AG09309 (cell line): Measurements from ENCODE around the gene MGAT3.

Experiments used
- DNase-seq: peaks from one replicate; pipeline ENCODE4 v3.0.0-alpha.2; 2010; ENCODE audit warnings: low read depth
- H3K4me3 ChIP-seq: 2 replicates; pipeline ENCODE4 v1.5.1; 2011; ENCODE audit warnings: mild to moderate bottlenecking, low read depth, low read length, moderate library complexity; ENCODE audit not compliant: control insufficient read depth
- CTCF ChIP-seq: IDR thresholded peaks from 2 replicates; pipeline ENCODE4 v1.5.1; 2011; ENCODE audit warnings: mild to moderate bottlenecking, low read depth, low read length, inconsistent platforms; ENCODE audit not compliant: insufficient read depth, control insufficient read depth; ENCODE audit errors: missing control alignments

Gene MGAT3

GRCh38 chr22:39514373-39514973 lies 57.7 kb downstream of the MGAT3 start:
- peak; percentile 84 for TF ChIP-seq CTCF
- DNase-seq: no peak
- no peak overlapping the region for H3K4me3 ChIP-seq

- no peak overlapping the region for H3K4me3 ChIP-seq
- no peak for DNase-seq
- no peak for TF ChIP-seq CTCF
Observed at GRCh38 chr22:39515266-39516050, 58.6 kb downstream of the MGAT3 start.

GRCh38 chr22:39517470-39517869 lies 60.7 kb downstream of the MGAT3 start:
- no peak for TF ChIP-seq CTCF
- no peak for DNase-seq
- H3K4me3 ChIP-seq: no peak overlapping the region

- H3K4me3 ChIP-seq: no peak overlapping the region
- no peak for DNase-seq
- TF ChIP-seq CTCF: no peak
Observed at GRCh38 chr22:39518144-39518786, 61.5 kb downstream of the MGAT3 start.

GRCh38 chr22:39518996-39519680 lies 62.3 kb downstream of the MGAT3 start:
- peak overlapping the region; percentile 89 for H3K4me3 ChIP-seq
- no peak for DNase-seq
- no peak for TF ChIP-seq CTCF

- peak overlapping the region; percentile 89 for H3K4me3 ChIP-seq
- peak; percentile 27 for TF ChIP-seq CTCF
- no peak for DNase-seq
Observed at GRCh38 chr22:39519681-39520225, 62.9 kb downstream of the MGAT3 start.
